Mesendoderm (in vitro differentiated cells): ENCODE data around the gene RGS6.

Experiments used
- DNase-seq: peaks from one replicate; pipeline ENCODE4 v3.0.0; 2013
- H2AK5ac ChIP-seq: 2 replicates; pipeline ENCODE4 v1.6.1; 2013; ENCODE audit warnings: low read length, inconsistent platforms
- H2BK120ac ChIP-seq: 2 replicates; pipeline ENCODE4 v1.6.1; 2013; ENCODE audit warnings: low read depth, mild to moderate bottlenecking, low read length, moderate library complexity, mixed read lengths
- H2BK15ac ChIP-seq: replicated peaks from 2 replicates; pipeline ENCODE4 v1.6.1; 2013; ENCODE audit warnings: low read depth, mild to moderate bottlenecking, moderate library complexity
- H2BK5ac ChIP-seq: 2 replicates; pipeline ENCODE4 v1.6.1; 2013; ENCODE audit warnings: low read length, inconsistent platforms
- H3K18ac ChIP-seq: 2 replicates; pipeline ENCODE4 v1.6.1; 2013; ENCODE audit warnings: mild to moderate bottlenecking, low read length, mixed read lengths
- H3K23ac ChIP-seq: one replicate; pipeline ENCODE4 v1.6.1; 2013; ENCODE audit warnings: low read length
- H3K27ac ChIP-seq: 2 replicates; pipeline ENCODE4 v1.5.1; 2013; ENCODE audit warnings: low read depth, mild to moderate bottlenecking, inconsistent platforms, low read length, moderate library complexity
- H3K27me3 ChIP-seq: 2 replicates; pipeline ENCODE4 v1.6.1; 2013; ENCODE audit warnings: low read length, control low read depth, mild to moderate bottlenecking, inconsistent platforms; ENCODE audit not compliant: insufficient read depth, poor library complexity
- H3K36me3 ChIP-seq: 2 replicates; pipeline ENCODE4 v1.6.1; 2013; ENCODE audit warnings: low read length, inconsistent platforms; ENCODE audit not compliant: control insufficient read depth, insufficient read depth
- H3K4ac ChIP-seq: one replicate; pipeline ENCODE4 v1.6.1; 2013; ENCODE audit warnings: low read depth, mild to moderate bottlenecking, low read length, moderate library complexity
- H3K4me1 ChIP-seq: 2 replicates; pipeline ENCODE4 v1.6.1; 2013; ENCODE audit warnings: low read depth, low read length, inconsistent platforms; ENCODE audit not compliant: control insufficient read depth
- H3K4me2 ChIP-seq: 2 replicates; pipeline ENCODE4 v1.6.1; 2013; ENCODE audit warnings: low read length
- H3K4me3 ChIP-seq: 2 replicates; pipeline ENCODE4 v1.5.1; 2013; ENCODE audit warnings: mild to moderate bottlenecking, low read length
- H3K56ac ChIP-seq: one replicate; pipeline ENCODE4 v1.6.1; 2013; ENCODE audit warnings: low read length
- H3K79me1 ChIP-seq: 2 replicates; pipeline ENCODE4 v1.6.1; 2013; ENCODE audit warnings: low read length, inconsistent platforms
- H3K79me2 ChIP-seq: 2 replicates; pipeline ENCODE4 v1.6.1; 2013; ENCODE audit warnings: mild to moderate bottlenecking, low read length; ENCODE audit not compliant: control insufficient read depth, insufficient read depth
- H3K9ac ChIP-seq: 2 replicates; pipeline ENCODE4 v1.6.1; 2013; ENCODE audit warnings: low read length, inconsistent platforms
- H4K5ac ChIP-seq: one replicate; pipeline ENCODE4 v1.6.1; 2013; ENCODE audit warnings: low read length
- H4K8ac ChIP-seq: one replicate; pipeline ENCODE4 v1.6.1; 2013; ENCODE audit warnings: low read depth, mild to moderate bottlenecking, control low read depth, low read length, moderate library complexity
- WGBS: extraction: QIAGEN DNeasy Blood & Tissue Kit; methylation state at CpG from one replicate; pipeline ENCODE4 v1.1.7; 2013; ENCODE audit warnings: low lambda C conversion rate, missing lambda C conversion rate; ENCODE audit not compliant: insufficient coverage; ENCODE audit errors: extremely low coverage; 5-methylcytosine and 5-hydroxymethylcytosine counted together

Gene RGS6

GRCh38 chr14:72598306-72598705, 666.1 kb downstream of the RGS6 start:
- Histone ChIP-seq H3K4me3 (no peak overlapping the region), H3K56ac (no peak overlapping the region), H3K79me2 (no peaks in the 10 kb centered on the region), H4K5ac (no peak overlapping the region), H2BK120ac (no peak overlapping the region), H3K23ac (no peak overlapping the region), H3K79me1 (no peaks in the 10 kb centered on the region), H3K27me3 (no peaks in the 10 kb centered on the region), H4K8ac (no peak overlapping the region), H3K9ac (no peak overlapping the region), H3K4me2 (no peak overlapping the region), H3K18ac (no peak overlapping the region), H2AK5ac (no peak overlapping the region), H3K27ac (no peak overlapping the region), H3K36me3 (no peaks in the 10 kb centered on the region), H2BK5ac (no peak overlapping the region), H2BK15ac (no peak overlapping the region), H3K4ac (no peak overlapping the region), H3K4me1 (peaks cover 9% of the 10 kb centered on the region)
- DNase-seq = no peak
- WGBS = no CpG with 5 or more reads among the region's 5 CpGs

- no peaks in the 10 kb centered on the region for H3K79me2 ChIP-seq
- no peak overlapping the region for H3K9ac ChIP-seq
- no peak overlapping the region for H2BK5ac ChIP-seq
- H3K23ac ChIP-seq = no peak overlapping the region
- no peak overlapping the region for H3K27ac ChIP-seq
- peak overlapping the region; percentile 4 for H3K18ac ChIP-seq
- H3K4me2 ChIP-seq = no peak overlapping the region
- H3K4ac ChIP-seq = no peak overlapping the region
- H3K4me1 ChIP-seq = peaks cover 9% of the 10 kb centered on the region
- H2AK5ac ChIP-seq = peak overlapping the region; percentile 69
- no peak overlapping the region for H2BK15ac ChIP-seq
- DNase-seq = peak; percentile 68
- H3K36me3 ChIP-seq = no peaks in the 10 kb centered on the region
- no peaks in the 10 kb centered on the region for H3K27me3 ChIP-seq
- peak overlapping the region; percentile 82 for H3K56ac ChIP-seq
- no peak overlapping the region for H4K5ac ChIP-seq
- WGBS = no CpG with 5 or more reads among the region's 16 CpGs
- no peak overlapping the region for H3K4me3 ChIP-seq
- H2BK120ac ChIP-seq = no peak overlapping the region
- no peak overlapping the region for H4K8ac ChIP-seq
- H3K79me1 ChIP-seq = no peaks in the 10 kb centered on the region
Observed at GRCh38 chr14:72599579-72600470, 667.6 kb downstream of the RGS6 start.

GRCh38 chr14:72600551-72601330, 668.5 kb downstream of the RGS6 start:
- no peak for DNase-seq

GRCh38 chr14:72603639-72604038, 671.4 kb downstream of the RGS6 start:
- H4K5ac ChIP-seq = no peak overlapping the region
- no peak for DNase-seq
- H4K8ac ChIP-seq = no peak overlapping the region
- no peak overlapping the region for H3K4me3 ChIP-seq
- no peak overlapping the region for H2BK15ac ChIP-seq
- H3K79me2 ChIP-seq = no peaks in the 10 kb centered on the region
- H3K4ac ChIP-seq = no peak overlapping the region
- peaks cover 9% of the 10 kb centered on the region for H3K4me1 ChIP-seq
- H3K56ac ChIP-seq = no peak overlapping the region
- no peaks in the 10 kb centered on the region for H3K79me1 ChIP-seq
- H3K36me3 ChIP-seq = no peaks in the 10 kb centered on the region
- H2BK120ac ChIP-seq = no peak overlapping the region
- no peak overlapping the region for H3K4me2 ChIP-seq
- no peak overlapping the region for H3K27ac ChIP-seq
- no peak overlapping the region for H3K9ac ChIP-seq
- WGBS = no CpG with 5 or more reads among the region's 4 CpGs
- H2BK5ac ChIP-seq = no peak overlapping the region
- H3K18ac ChIP-seq = no peak overlapping the region
- no peak overlapping the region for H3K23ac ChIP-seq
- no peaks in the 10 kb centered on the region for H3K27me3 ChIP-seq
- no peak overlapping the region for H2AK5ac ChIP-seq

More at GRCh38 chr14:72600551-72601330, 668.5 kb downstream of the RGS6 start:
- H3K27me3 ChIP-seq = no peaks in the 10 kb centered on the region
- peak overlapping the region; percentile 67 for H3K56ac ChIP-seq
- no peaks in the 10 kb centered on the region for H3K79me2 ChIP-seq
- WGBS = no CpG with 5 or more reads among the region's 9 CpGs
- no peaks in the 10 kb centered on the region for H3K36me3 ChIP-seq
- peaks cover 9% of the 10 kb centered on the region for H3K4me1 ChIP-seq
- H3K27ac ChIP-seq = no peak overlapping the region
- no peak overlapping the region for H2BK5ac ChIP-seq
- no peak overlapping the region for H3K23ac ChIP-seq
- no peak overlapping the region for H3K18ac ChIP-seq
- no peak overlapping the region for H3K4ac ChIP-seq
- no peak overlapping the region for H3K4me3 ChIP-seq
- H2BK120ac ChIP-seq = no peak overlapping the region
- H4K8ac ChIP-seq = no peak overlapping the region
- H2BK15ac ChIP-seq = no peak overlapping the region
- H3K4me2 ChIP-seq = no peak overlapping the region
- H4K5ac ChIP-seq = no peak overlapping the region
- no peaks in the 10 kb centered on the region for H3K79me1 ChIP-seq
- H3K9ac ChIP-seq = no peak overlapping the region
- H2AK5ac ChIP-seq = no peak overlapping the region

GRCh38 chr14:72604133-72604532, 671.9 kb downstream of the RGS6 start:
- Histone ChIP-seq H3K4me2 (no peak overlapping the region), H4K5ac (no peak overlapping the region), H3K79me1 (no peaks in the 10 kb centered on the region), H2AK5ac (no peak overlapping the region), H3K27me3 (no peaks in the 10 kb centered on the region), H4K8ac (no peak overlapping the region), H3K4me1 (peaks cover 9% of the 10 kb centered on the region), H3K56ac (no peak overlapping the region), H2BK5ac (no peak overlapping the region), H3K4me3 (no peak overlapping the region), H2BK120ac (no peak overlapping the region), H3K36me3 (no peaks in the 10 kb centered on the region), H3K18ac (no peak overlapping the region), H3K4ac (no peak overlapping the region), H3K9ac (no peak overlapping the region), H3K23ac (no peak overlapping the region), H2BK15ac (no peak overlapping the region), H3K79me2 (no peaks in the 10 kb centered on the region), H3K27ac (no peak overlapping the region)
- no peak for DNase-seq
- no CpG with 5 or more reads among the region's 3 CpGs for WGBS
